ENCODE measurements around the gene PSMD9.

DNA sequence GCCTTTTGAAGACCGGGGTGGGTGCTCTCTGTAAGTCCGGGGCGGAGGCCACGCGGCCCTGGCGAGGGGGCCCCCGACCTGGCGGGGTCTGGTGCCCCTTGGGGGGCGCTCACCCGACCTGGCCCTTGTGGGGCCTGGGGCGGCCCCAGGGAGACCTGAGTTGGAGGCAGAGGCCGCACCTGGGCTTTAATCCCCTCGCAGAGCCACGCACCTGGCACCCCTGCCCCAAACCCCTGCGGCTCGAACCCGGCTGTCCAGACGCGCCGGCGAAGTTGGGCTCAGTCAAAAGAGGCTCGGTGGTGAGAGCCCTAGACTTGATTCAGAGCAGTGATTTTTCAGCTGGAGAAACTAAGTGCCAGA is 30.1 kb downstream of the PSMD9 start:
- TF ChIP-seq POLR2AphosphoS5 (IDR thresholded peaks at IDR 0.05) (no peak), EP300 (IDR thresholded peaks at IDR 0.05) (no peak)
- TF ChIP-seq, protein P1, sequence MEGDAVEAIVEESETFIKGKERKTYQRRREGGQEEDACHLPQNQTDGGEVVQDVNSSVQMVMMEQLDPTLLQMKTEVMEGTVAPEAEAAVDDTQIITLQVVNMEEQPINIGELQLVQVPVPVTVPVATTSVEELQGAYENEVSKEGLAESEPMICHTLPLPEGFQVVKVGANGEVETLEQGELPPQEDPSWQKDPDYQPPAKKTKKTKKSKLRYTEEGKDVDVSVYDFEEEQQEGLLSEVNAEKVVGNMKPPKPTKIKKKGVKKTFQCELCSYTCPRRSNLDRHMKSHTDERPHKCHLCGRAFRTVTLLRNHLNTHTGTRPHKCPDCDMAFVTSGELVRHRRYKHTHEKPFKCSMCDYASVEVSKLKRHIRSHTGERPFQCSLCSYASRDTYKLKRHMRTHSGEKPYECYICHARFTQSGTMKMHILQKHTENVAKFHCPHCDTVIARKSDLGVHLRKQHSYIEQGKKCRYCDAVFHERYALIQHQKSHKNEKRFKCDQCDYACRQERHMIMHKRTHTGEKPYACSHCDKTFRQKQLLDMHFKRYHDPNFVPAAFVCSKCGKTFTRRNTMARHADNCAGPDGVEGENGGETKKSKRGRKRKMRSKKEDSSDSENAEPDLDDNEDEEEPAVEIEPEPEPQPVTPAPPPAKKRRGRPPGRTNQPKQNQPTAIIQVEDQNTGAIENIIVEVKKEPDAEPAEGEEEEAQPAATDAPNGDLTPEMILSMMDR (IDR thresholded peaks at IDR 0.05) = no peak
